Measurements from ENCODE around the gene IL17B. TPM values are rescaled to one million over a fixed set of nuclear protein-coding genes. Genes with fewer than 3 reads are reported as not detected.

The IL17B gene
- total RNA-seq, 4 donors from 2014 or later: 1.2 TPM; not detected in 3

DNA sequence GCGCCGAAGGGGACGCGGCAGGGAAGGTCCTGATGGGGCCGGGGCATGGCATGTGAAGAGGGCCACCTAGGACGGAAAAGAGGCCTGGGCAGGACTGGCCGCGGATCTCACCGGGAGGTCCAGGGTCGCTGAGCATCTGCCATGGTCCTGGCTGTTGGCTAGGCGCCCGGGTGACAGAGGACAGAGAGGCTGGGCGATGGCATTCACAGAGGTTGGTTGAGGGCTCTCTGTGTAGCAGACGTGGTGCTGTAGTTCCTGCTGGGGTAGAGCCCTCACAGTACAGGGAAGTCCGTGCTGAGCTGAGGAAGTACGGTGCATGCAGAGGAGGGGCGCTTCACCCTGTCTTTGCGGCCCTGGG, 20.8 kb downstream of the IL17B start:
- H3K27ac ChIP-seq: peak overlapping the region; percentile 50 to 64 (median 58)
- TF ChIP-seq, protein P1, sequence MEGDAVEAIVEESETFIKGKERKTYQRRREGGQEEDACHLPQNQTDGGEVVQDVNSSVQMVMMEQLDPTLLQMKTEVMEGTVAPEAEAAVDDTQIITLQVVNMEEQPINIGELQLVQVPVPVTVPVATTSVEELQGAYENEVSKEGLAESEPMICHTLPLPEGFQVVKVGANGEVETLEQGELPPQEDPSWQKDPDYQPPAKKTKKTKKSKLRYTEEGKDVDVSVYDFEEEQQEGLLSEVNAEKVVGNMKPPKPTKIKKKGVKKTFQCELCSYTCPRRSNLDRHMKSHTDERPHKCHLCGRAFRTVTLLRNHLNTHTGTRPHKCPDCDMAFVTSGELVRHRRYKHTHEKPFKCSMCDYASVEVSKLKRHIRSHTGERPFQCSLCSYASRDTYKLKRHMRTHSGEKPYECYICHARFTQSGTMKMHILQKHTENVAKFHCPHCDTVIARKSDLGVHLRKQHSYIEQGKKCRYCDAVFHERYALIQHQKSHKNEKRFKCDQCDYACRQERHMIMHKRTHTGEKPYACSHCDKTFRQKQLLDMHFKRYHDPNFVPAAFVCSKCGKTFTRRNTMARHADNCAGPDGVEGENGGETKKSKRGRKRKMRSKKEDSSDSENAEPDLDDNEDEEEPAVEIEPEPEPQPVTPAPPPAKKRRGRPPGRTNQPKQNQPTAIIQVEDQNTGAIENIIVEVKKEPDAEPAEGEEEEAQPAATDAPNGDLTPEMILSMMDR (IDR thresholded peaks at IDR 0.05 in 4 of 5, conservative IDR thresholded peaks at IDR 0.05 in 1 of 5): no peak
- no peak for TF ChIP-seq POLR2A (IDR thresholded peaks at IDR 0.05)
- in situ Hi-C loops (cut with MboI; ENCODE audit: low sequenced_read_pairs in 4 of 4): no loop called here

DNA sequence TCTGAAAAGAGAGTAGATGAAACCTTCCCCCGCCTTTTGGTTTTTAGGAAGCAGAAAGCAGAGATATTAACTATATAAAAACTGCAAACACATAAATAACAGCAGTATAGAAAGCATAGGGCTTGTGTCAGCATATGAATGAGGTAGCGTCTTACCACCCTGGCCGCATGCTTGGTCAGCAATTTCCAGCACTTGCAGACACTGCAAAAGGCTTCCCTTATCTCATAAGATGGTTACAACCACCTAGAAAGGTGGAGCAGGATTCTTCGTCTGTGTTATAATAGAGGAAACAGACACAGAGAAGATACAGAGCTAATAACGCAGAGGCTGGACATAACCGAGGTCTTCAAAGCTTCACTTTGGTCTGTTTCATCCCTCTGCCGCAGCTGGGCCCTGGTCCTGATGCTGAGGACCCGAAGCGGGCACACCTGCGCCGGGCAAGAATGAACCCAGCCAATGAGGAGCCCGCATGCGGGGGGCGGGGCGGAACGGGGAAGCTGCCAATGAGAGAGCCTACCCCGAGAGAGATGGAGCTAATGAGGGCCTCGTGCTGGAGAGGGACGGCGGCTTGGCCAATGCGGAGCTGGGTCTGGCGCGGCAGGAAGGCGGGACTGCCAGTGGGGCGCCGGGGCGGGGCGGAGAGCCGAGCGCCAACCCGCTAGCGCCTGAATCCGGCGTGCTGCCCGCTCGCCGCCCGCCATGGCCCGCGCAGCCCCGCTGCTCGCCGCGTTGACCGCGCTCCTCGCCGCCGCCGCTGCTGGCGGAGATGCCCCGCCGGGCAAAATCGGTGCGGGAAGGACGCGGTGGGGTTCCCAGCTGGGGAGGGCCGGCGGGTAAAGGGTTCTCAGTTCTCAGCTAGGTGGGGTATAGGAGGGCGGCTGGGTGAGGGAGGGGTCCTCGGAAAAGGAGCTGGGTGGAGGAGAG, 21.5 kb downstream of the IL17B start, which contains the start of gene PCYOX1L:
Gene PCYOX1L, plus strand, starts transcription at position 677 of the 924 bp plus-strand sequence. Its CDS starts 23 bp downstream, at position 700.
- H3K27ac ChIP-seq: peak within 1 kb of the TSS; percentile 50 to 64 (median 58)
- no peaks in the 10 kb centered on the region for H3K9me3 ChIP-seq
- H3K4me3 ChIP-seq: peak within 1 kb of the TSS; percentile 67 to 92 (median 80)
- in situ Hi-C loops (cut with MboI; ENCODE audit: low sequenced_read_pairs in 4 of 4) (no loop called here), intact Hi-C loops (cut with DNase I; ENCODE audit: low total_unique reads) (loop anchor here (10.0 kb wide), 1 partner anchor 223 kb away; no protein-coding TSS in a partner anchor)
- peaks cover 3 to 9% of the 10 kb centered on the region in 2 donors for H3K4me1 ChIP-seq
- TF ChIP-seq, protein P1 (IDR thresholded peaks at IDR 0.05 in 4 of 5, conservative IDR thresholded peaks at IDR 0.05 in 1 of 5): no peak
- peak in 1 of 2 donors; percentile 6 for TF ChIP-seq POLR2A (IDR thresholded peaks at IDR 0.05)
- peaks cover 0 to 17% of the 10 kb centered on the region in 2 donors for H3K36me3 ChIP-seq
- peak; percentile 93 to 94 for DNase-seq
- peak; percentile 98 to 99 for ATAC-seq
- H3K27me3 ChIP-seq: no peaks in the 10 kb centered on the region

More for the DNA sequence above, 20.8 kb downstream of the IL17B start:
- Histone ChIP-seq H3K27me3 (no peaks in the 10 kb centered on the region), H3K36me3 (peaks cover 0 to 11% of the 10 kb centered on the region in 2 donors), H3K9me3 (no peaks in the 10 kb centered on the region), H3K4me1 (peaks cover 3 to 9% of the 10 kb centered on the region in 2 donors), H3K4me3 (peak overlapping the region; percentile 67 to 92 (median 80))
- ATAC-seq (peak; percentile 30 to 37), DNase-seq (peak in 1 of 2 donors; percentile 34)
- intact Hi-C loops (cut with DNase I; ENCODE audit: low total_unique reads): loop anchor here (10.0 kb wide), 1 partner anchor 223 kb away; no protein-coding TSS in a partner anchor

- intact Hi-C loops (cut with DNase I; ENCODE audit: low total_unique reads) (loop anchor here (10.0 kb wide), 1 partner anchor 222 kb away; no protein-coding TSS in a partner anchor), in situ Hi-C loops (cut with MboI; ENCODE audit: low sequenced_read_pairs in 4 of 4) (no loop called here)
- no peak overlapping the region for H3K4me3 ChIP-seq
- no peaks in the 10 kb centered on the region for H3K27me3 ChIP-seq
- DNase-seq: no peak
- H3K27ac ChIP-seq: no peak overlapping the region
- TF ChIP-seq, protein P1 (IDR thresholded peaks at IDR 0.05 in 4 of 5, conservative IDR thresholded peaks at IDR 0.05 in 1 of 5): no peak
- no peak for TF ChIP-seq POLR2A (IDR thresholded peaks at IDR 0.05)
- ATAC-seq: no peak
- peaks cover 3 to 9% of the 10 kb centered on the region in 2 donors for H3K4me1 ChIP-seq
- no peaks in the 10 kb centered on the region for H3K9me3 ChIP-seq
- peaks cover 0 to 30% of the 10 kb centered on the region in 2 donors for H3K36me3 ChIP-seq
These were observed 22.7 kb downstream of the IL17B start for GRCh38 chr5:149356391-149356790.

DNA sequence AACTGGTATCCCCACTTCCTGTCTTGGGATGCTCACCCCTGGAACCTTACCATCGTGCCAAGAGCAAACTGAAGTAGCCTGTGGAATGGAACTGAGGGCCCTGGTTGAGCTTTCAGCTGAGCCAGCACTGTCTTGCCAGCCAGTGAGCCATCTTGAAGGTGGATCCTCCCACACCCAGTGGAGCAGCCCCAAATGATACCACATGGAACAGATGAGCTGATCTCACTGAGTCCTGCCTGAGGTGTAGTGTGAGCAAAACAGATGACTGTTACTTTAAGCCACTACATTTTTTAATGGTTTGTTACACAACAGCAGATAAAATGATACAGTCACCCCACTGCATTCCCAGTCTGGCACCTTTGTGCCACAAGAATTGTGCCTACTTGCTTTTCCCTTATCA, 23.4 kb downstream of the IL17B start:
- intact Hi-C loops (cut with DNase I; ENCODE audit: low total_unique reads) (loop anchor here (10.0 kb wide), 1 partner anchor 221 kb away; no protein-coding TSS in a partner anchor), in situ Hi-C loops (cut with MboI; ENCODE audit: low sequenced_read_pairs in 4 of 4) (no loop called here)
- TF ChIP-seq, protein P1 (IDR thresholded peaks at IDR 0.05 in 4 of 5, conservative IDR thresholded peaks at IDR 0.05 in 1 of 5): no peak
- no peak for TF ChIP-seq POLR2A (IDR thresholded peaks at IDR 0.05)
- ATAC-seq (no peak), DNase-seq (no peak)
- no peaks in the 10 kb centered on the region for H3K9me3 ChIP-seq
- H3K27ac ChIP-seq: no peak overlapping the region
- H3K27me3 ChIP-seq: no peaks in the 10 kb centered on the region
- peaks cover 3 to 9% of the 10 kb centered on the region in 2 donors for H3K4me1 ChIP-seq
- H3K36me3 ChIP-seq: peaks cover 0 to 37% of the 10 kb centered on the region in 2 donors
- H3K4me3 ChIP-seq: no peak overlapping the region
